Osteocyte (in vitro differentiated cells): ENCODE measurements around the gene CDIP1. TPM values are rescaled to one million over a fixed set of nuclear protein-coding genes. Genes with fewer than 3 reads are reported as not detected.

Source experiments
- DNase-seq: peaks from one replicate; pipeline ENCODE4 v3.0.0; 2021; ENCODE audit warnings: mixed read lengths; ENCODE audit not compliant: unreplicated experiment; ENCODE audit errors: extremely low spot score
- H3K27ac Mint-ChIP-seq: one replicate; pipeline ENCODE4 v1.8.0; 2021; ENCODE audit warnings: mild to moderate bottlenecking, mixed read lengths; ENCODE audit not compliant: unreplicated experiment
- H3K27me3 Mint-ChIP-seq: one replicate; pipeline ENCODE4 v1.8.0; 2021; ENCODE audit warnings: mixed read lengths; ENCODE audit not compliant: unreplicated experiment
- H3K36me3 Mint-ChIP-seq: one replicate; pipeline ENCODE4 v1.8.0; 2021; ENCODE audit warnings: mixed read lengths; ENCODE audit not compliant: unreplicated experiment
- H3K4me1 Mint-ChIP-seq: one replicate; pipeline ENCODE4 v1.8.0; 2021; ENCODE audit warnings: mixed read lengths; ENCODE audit not compliant: unreplicated experiment
- H3K4me3 Mint-ChIP-seq: one replicate; pipeline ENCODE4 v1.8.0; 2021; ENCODE audit warnings: mild to moderate bottlenecking, moderate library complexity, mixed read lengths; ENCODE audit not compliant: unreplicated experiment
- H3K9me3 Mint-ChIP-seq: one replicate; pipeline ENCODE4 v1.8.0; 2021; ENCODE audit warnings: mixed read lengths; ENCODE audit not compliant: unreplicated experiment
- CTCF ChIP-seq: fragments of 200-600 bp; sonication (generic); IDR thresholded peaks from 2 replicates; pipeline ENCODE4 v1.5.0; 2021; ENCODE audit warnings: antibody characterized with exemption, mild to moderate bottlenecking, moderate library complexity
- total RNA-seq: library from RNA; stranded (reverse); gene quantifications from 2 replicates; pipeline ENCODE4 v1.2.1, GENCODE V29; 2021

The CDIP1 gene
- total RNA-seq, 1 donor from 2014 or later: 28.9 TPM

GRCh38 chr16:4499196-4499555 lies 39.4 kb downstream of the CDIP1 start:
- TF ChIP-seq CTCF: no peak
- no peak for DNase-seq
- Mint-ChIP-seq H3K4me3 (no peak overlapping the region), H3K36me3 (peaks cover 2% of the 10 kb centered on the region), H3K27me3 (no peaks in the 10 kb centered on the region), H3K4me1 (peaks cover 37% of the 10 kb centered on the region), H3K27ac (no peak overlapping the region), H3K9me3 (no peaks in the 10 kb centered on the region)

- Mint-ChIP-seq H3K27ac (no peak overlapping the region), H3K36me3 (peaks cover 2% of the 10 kb centered on the region), H3K9me3 (no peaks in the 10 kb centered on the region), H3K4me3 (no peak overlapping the region), H3K27me3 (no peaks in the 10 kb centered on the region), H3K4me1 (peaks cover 37% of the 10 kb centered on the region)
- no peak for TF ChIP-seq CTCF
- no peak for DNase-seq
Measured at GRCh38 chr16:4498546-4499195, 39.9 kb downstream of the CDIP1 start.

- Mint-ChIP-seq H3K9me3 (no peaks in the 10 kb centered on the region), H3K36me3 (peaks cover 2% of the 10 kb centered on the region), H3K4me3 (no peak overlapping the region), H3K27ac (no peak overlapping the region), H3K4me1 (peaks cover 32% of the 10 kb centered on the region), H3K27me3 (no peaks in the 10 kb centered on the region)
- TF ChIP-seq CTCF: no peak
- no peak for DNase-seq
Measured at GRCh38 chr16:4496305-4496704, 42.3 kb downstream of the CDIP1 start.

GRCh38 chr16:4495766-4496165 lies 42.8 kb downstream of the CDIP1 start:
- Mint-ChIP-seq H3K4me3 (no peak overlapping the region), H3K9me3 (no peaks in the 10 kb centered on the region), H3K27ac (no peak overlapping the region), H3K27me3 (no peaks in the 10 kb centered on the region), H3K36me3 (peaks cover 2% of the 10 kb centered on the region), H3K4me1 (peaks cover 26% of the 10 kb centered on the region)
- no peak for DNase-seq
- no peak for TF ChIP-seq CTCF

- Mint-ChIP-seq H3K4me3 (no peak overlapping the region), H3K27ac (peak overlapping the region; percentile 27), H3K36me3 (peaks cover 2% of the 10 kb centered on the region), H3K4me1 (peaks cover 18% of the 10 kb centered on the region), H3K9me3 (no peaks in the 10 kb centered on the region), H3K27me3 (no peaks in the 10 kb centered on the region)
- no peak for TF ChIP-seq CTCF
- DNase-seq: no peak
Measured at GRCh38 chr16:4494746-4495490, 43.7 kb downstream of the CDIP1 start.
